Esophagus squamous epithelium (tissue), 5 donors: Measurements from ENCODE around the gene ASF1A. TPM values are rescaled to one million over a fixed set of nuclear protein-coding genes. Genes with fewer than 3 reads are reported as not detected.
A peak's percentile ranks its signal among the peaks of the same experiment; 100 is the strongest.

Experiments used
- DNase-seq: peaks from one replicate; lab custom pipeline; 2025; lab: John Stamatoyannopoulos, UW
- H3K27ac ChIP-seq, 4 donors: fragments of 200-600 bp; sonication (generic); one replicate each; pipeline ENCODE4 v1.5.1; 2016 to 2019; ENCODE audit warnings: mild to moderate bottlenecking in 1 of 4
- H3K27me3 ChIP-seq, 4 donors: fragments of 200-600 bp; sonication (generic); 1 replicate in 3 of 4; 2 replicates in 1 of 4; pipeline versions ENCODE4 v1.5.1 to v1.6.0; 2017 to 2021; ENCODE audit warnings: antibody characterized with exemption in 1 of 4
- H3K36me3 ChIP-seq, 3 donors: fragments of 200-600 bp; sonication (generic); one replicate each; pipeline ENCODE4 v1.5.1; 2016 to 2019
- H3K4me1 ChIP-seq, 3 donors: fragments of 200-600 bp; sonication (generic); one replicate each; pipeline ENCODE4 v1.5.1; 2017 to 2019
- H3K4me3 ChIP-seq, 4 donors: fragments of 200-600 bp; sonication (generic); 1 replicate in 3 of 4; 2 replicates in 1 of 4; pipeline ENCODE4 v1.5.1; 2016 to 2019; ENCODE audit warnings: mild to moderate bottlenecking in 2 of 4, moderate library complexity in 1 of 4
- H3K9me3 ChIP-seq, 3 donors: fragments of 200-600 bp; sonication (generic); one replicate each; pipeline ENCODE4 v1.5.1; 2016 to 2019
- POLR2A ChIP-seq, 4 donors: fragments of 450-650 bp; IDR thresholded peaks; one replicate each; pipeline ENCODE4 v1.6.1; 2017; ENCODE audit warnings: antibody characterized with exemption in 4 of 4, mild to moderate bottlenecking in 4 of 4, moderate library complexity in 3 of 4
- WGBS, 2 donors: methylation state at CpG; one replicate each; pipeline ENCODE4 v1.1.5; 2018; 5-methylcytosine and 5-hydroxymethylcytosine counted together
- intact Hi-C: fragments of 100-400 bp; cut with DNase I; formaldehyde crosslinking; loops from one replicate; pipeline ENCODE4 v1.15.0; 2022
- total RNA-seq, 4 donors: library from RNA; depleted of rRNA; stranded (reverse); fragments of >200 nt; gene quantifications; one replicate each; pipeline ENCODE4 v1.1.0, GENCODE V29; 2016
- TF ChIP-seq, protein P1 (sequence below), 6 experiments: fragments of 450-650 bp in 4 of 6; fragments of 200-600 bp in 2 of 6; sonication (generic) in 2 of 6; IDR thresholded peaks; one replicate each; pipeline ENCODE4 v1.5.1; 2016 to 2019; ENCODE audit warnings: antibody characterized with exemption in 6 of 6, mild to moderate bottlenecking in 4 of 6, moderate library complexity in 4 of 6
- donor health status: DM: yes; HTN: yes; CAD: no.

ASF1A gene
- total RNA-seq, 4 donors from 2014 or later = 10.0 to 16.5 (median 11.9) TPM

GRCh38 chr6:118923035-118923434 is 29.1 kb downstream of the ASF1A start:
- Histone ChIP-seq H3K4me1 (no peaks in the 10 kb centered on the region), H3K27me3 (no peaks in the 10 kb centered on the region), H3K36me3 (peaks cover 0 to 93% (median 13%) of the 10 kb centered on the region in 3 donors), H3K4me3 (no peak overlapping the region), H3K9me3 (no peaks in the 10 kb centered on the region), H3K27ac (no peak overlapping the region)
- WGBS, 2 donors = 92 to 97% methylated on average over 3 of the region's 3 CpGs
- TF ChIP-seq, protein P1, sequence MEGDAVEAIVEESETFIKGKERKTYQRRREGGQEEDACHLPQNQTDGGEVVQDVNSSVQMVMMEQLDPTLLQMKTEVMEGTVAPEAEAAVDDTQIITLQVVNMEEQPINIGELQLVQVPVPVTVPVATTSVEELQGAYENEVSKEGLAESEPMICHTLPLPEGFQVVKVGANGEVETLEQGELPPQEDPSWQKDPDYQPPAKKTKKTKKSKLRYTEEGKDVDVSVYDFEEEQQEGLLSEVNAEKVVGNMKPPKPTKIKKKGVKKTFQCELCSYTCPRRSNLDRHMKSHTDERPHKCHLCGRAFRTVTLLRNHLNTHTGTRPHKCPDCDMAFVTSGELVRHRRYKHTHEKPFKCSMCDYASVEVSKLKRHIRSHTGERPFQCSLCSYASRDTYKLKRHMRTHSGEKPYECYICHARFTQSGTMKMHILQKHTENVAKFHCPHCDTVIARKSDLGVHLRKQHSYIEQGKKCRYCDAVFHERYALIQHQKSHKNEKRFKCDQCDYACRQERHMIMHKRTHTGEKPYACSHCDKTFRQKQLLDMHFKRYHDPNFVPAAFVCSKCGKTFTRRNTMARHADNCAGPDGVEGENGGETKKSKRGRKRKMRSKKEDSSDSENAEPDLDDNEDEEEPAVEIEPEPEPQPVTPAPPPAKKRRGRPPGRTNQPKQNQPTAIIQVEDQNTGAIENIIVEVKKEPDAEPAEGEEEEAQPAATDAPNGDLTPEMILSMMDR (IDR thresholded peaks at IDR 0.05) = no peak
- no peak for TF ChIP-seq POLR2A (IDR thresholded peaks at IDR 0.05)
- no peak for DNase-seq
- intact Hi-C loops = no loop called here

DNA sequence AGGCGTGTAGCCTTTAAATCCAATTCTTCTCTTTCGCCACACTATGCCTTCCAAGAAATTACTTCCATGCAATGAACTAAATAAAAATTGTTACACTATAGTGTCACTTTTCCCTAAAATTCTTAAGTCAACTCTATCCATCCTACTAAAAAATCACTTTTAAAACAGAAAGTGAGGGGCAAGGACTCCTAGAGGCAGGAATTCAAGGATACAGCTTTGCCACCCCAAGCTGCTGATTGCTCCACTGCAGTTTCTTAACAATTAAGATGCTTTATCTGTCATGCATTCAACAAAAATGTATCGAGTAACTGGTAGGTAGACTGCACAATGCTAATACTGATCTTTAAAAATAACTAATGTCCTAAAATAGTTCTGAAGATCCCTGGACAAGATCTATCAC is 36.7 kb downstream of the ASF1A start:
- Histone ChIP-seq H3K36me3 (peaks cover 0 to 58% (median 0%) of the 10 kb centered on the region in 3 donors), H3K27ac (no peak overlapping the region), H3K9me3 (no peaks in the 10 kb centered on the region), H3K4me1 (peaks cover 0 to 28% (median 0%) of the 10 kb centered on the region in 3 donors), H3K4me3 (no peak overlapping the region), H3K27me3 (no peaks in the 10 kb centered on the region)
- intact Hi-C loops = no loop called here
- no peak for DNase-seq
- WGBS, 2 donors = 95 to 97% methylated on average over 3 of the region's 3 CpGs
- TF ChIP-seq POLR2A (IDR thresholded peaks at IDR 0.05) = no peak
- TF ChIP-seq, protein P1 (IDR thresholded peaks at IDR 0.05) = no peak

DNA sequence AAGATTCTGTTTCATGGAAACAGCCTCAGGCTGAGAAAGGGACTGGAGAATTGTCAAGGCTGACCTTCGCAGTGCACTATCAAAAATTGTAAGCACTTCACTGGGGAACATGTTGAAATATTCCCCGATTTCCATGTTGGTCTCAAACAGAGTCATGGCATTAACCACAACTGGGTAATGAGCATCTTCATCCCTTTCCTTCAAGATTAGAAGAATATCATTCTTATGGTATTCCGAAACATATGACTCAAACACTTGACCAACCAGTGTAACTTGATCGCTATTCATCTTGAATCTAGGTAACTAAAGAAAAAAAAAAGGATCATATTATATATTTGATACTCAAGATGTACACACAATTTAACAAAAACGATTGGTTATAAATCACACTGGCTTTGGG is 37.5 kb downstream of the ASF1A start:
- no peak for DNase-seq
- H3K4me3 ChIP-seq = no peak overlapping the region
- H3K27ac ChIP-seq = no peak overlapping the region
- peaks cover 0 to 35% (median 0%) of the 10 kb centered on the region in 3 donors for H3K4me1 ChIP-seq
- no peaks in the 10 kb centered on the region for H3K27me3 ChIP-seq
- TF ChIP-seq, protein P1 (IDR thresholded peaks at IDR 0.05) = no peak
- no peak for TF ChIP-seq POLR2A (IDR thresholded peaks at IDR 0.05)
- no peaks in the 10 kb centered on the region for H3K9me3 ChIP-seq
- 83% methylated on average over 5 of the region's 5 CpGs for WGBS, 2 donors
- intact Hi-C loops = no loop called here
- peaks cover 0 to 51% (median 0%) of the 10 kb centered on the region in 3 donors for H3K36me3 ChIP-seq

DNA sequence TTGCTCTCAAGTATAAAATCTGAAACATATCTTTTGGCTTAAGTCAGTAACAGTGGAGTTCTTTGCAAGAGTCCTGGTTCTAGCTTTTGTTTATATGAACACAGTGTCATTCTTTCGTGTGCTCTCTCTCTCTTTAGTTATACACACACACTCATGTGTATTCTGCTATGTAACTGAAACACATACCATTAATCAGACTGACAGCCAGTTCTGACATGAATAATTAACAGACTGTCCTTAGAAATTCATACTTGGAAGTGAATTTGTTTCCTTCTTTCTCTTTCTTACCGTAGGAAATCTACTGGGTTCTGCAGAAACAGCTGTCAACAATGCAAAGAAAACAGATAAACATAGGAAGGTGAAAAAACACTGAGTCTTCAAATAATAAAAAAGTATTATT is 38.5 kb downstream of the ASF1A start:
- H3K36me3 ChIP-seq = peaks cover 0 to 42% (median 0%) of the 10 kb centered on the region in 3 donors
- H3K27me3 ChIP-seq = no peaks in the 10 kb centered on the region
- H3K27ac ChIP-seq = no peak overlapping the region
- intact Hi-C loops = no loop called here
- H3K9me3 ChIP-seq = no peaks in the 10 kb centered on the region
- no peak for DNase-seq
- TF ChIP-seq, protein P1 (IDR thresholded peaks at IDR 0.05) = no peak
- TF ChIP-seq POLR2A (IDR thresholded peaks at IDR 0.05) = no peak
- peaks cover 0 to 35% (median 0%) of the 10 kb centered on the region in 3 donors for H3K4me1 ChIP-seq
- 22 to 35% methylated on average over 2 of the region's 2 CpGs for WGBS, 2 donors
- no peak overlapping the region for H3K4me3 ChIP-seq

DNA sequence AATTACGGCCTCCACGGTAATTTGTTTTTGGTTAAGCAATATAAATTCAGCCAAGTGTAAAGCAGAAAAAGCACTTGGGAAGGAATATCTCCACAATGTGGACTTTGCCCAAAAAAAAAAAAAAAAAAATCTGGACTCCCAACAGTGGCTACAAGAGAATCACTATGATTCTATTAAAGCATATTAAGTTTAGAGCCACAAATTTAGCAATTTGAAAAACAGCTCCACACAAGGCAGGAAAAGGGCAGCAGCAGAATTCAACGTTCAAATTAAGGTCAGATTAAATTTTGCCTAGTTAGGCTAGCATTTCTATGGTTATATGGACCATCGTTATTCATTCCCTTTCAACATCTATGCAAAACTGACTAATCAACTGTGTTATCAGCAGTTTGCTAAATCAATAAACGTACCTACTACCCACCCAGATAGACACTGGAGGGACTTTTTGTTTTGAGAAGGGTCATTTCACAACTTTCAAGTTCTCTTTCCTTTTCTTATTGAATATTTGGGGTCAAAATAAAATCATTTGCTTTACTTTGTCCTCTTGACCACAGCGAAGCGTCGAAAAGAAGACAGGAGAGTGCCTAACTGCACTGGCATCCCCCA is 40.0 kb downstream of the ASF1A start:
- no peaks in the 10 kb centered on the region for H3K9me3 ChIP-seq
- peaks cover 0 to 35% (median 0%) of the 10 kb centered on the region in 3 donors for H3K4me1 ChIP-seq
- DNase-seq = no peak
- H3K4me3 ChIP-seq = peak overlapping the region; percentile 86 to 94 (median 90)
- WGBS, 2 donors = 21 to 24% methylated on average over 8 of the region's 8 CpGs
- intact Hi-C loops = no loop called here
- peak overlapping the region in 3 of 4 donors; percentile 93 to 97 (median 96) for H3K27ac ChIP-seq
- peaks cover 0 to 27% (median 0%) of the 10 kb centered on the region in 3 donors for H3K36me3 ChIP-seq
- H3K27me3 ChIP-seq = no peaks in the 10 kb centered on the region
- TF ChIP-seq POLR2A (IDR thresholded peaks at IDR 0.05) = no peak
- TF ChIP-seq, protein P1 (IDR thresholded peaks at IDR 0.05) = no peak
